ENCODE data around the gene AGAP1.

Gene AGAP1

DNA sequence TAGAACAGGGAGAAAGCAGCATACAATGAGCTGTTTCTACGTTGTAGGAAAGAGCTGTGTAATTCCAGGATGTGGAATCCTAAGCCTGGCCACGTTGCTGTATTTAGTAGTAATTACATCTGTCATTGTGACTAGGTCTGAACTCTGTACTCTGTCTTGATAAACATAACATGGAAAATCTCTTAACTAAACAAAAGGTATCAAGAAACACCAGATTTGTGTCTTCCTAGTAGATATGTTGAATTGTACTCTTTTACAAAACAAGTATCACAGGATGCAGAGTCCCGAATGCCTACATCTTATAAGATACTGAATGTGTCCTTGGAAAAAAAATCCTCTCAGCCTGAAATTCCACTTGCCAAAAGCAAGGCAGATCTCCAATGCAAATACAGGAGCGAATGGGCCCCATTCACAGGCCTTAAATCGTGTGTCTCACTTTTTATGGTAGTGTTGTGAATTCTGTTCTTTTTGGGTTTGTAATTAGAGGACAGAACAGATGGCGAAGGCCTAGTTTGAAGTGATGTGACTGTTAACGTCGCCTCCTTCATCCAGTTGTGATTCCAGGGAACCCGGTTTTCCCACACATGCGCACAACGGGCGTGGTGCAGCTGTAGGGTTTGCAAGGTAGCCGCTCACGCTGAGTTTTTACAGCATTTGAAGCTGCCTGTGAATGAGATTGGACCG, 427.8 kb downstream of the AGAP1 start:
- DNase-seq (ENCODE audit: low spot score), result no peak

DNA sequence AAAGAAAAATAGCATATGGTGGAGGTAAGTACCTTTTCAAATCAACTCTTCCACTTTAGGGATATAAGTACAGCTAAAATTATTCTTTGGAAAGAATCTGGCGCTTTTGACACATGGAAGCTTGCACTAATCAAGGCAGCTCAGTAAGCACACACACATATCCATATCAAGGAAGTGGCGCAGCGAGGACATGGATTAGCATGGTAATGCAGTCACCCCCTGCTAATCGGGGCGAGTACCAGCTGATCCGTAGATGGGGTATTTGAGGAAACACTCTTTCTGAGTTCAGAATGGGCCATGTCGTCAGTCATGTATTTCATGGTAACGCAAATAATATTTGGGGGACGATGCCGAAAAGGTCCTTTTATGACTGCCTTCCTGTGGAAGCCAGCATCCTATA, 429.0 kb downstream of the AGAP1 start:
- no peak for DNase-seq (ENCODE audit: low spot score)

DNA sequence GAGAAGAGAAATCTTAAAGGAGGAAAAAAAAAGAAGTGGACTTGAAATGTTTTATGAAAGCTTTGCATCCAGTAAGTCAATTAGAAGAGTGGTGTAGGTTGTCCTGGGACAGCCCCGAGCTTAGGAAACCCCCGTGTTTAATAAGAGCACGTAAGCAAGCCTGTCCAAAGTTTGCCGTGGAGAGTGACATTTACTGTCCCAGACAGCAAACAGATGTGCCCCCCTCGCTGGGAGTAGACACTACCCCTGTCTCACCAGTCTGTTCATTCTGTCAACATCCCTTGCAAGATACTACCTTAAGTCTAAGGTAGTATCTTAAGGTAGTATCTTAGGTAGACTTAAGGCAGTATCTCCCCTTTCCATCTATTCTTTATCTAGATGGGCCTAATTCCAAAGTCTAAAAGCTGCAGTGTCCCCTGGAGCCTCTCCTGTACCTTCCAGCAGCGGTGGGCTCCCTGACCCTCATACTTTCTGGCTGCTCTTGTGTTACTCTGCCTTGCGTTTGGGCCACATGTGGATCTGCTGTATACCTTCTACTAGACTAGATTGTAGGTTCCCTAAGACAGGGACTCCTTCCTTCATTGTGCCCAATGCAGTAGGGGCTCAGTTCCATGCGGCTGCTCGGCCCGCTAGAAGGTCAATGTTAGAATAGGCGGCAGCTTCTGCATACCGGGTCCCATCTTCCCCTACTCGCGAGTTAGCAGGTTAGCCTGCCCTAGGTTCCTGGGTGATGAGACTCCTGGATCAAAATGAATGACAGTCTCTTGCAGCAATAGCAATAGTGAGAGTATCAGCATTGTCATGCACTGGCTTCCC, 430.2 kb downstream of the AGAP1 start:
- no peak for DNase-seq (ENCODE audit: low spot score)

DNA sequence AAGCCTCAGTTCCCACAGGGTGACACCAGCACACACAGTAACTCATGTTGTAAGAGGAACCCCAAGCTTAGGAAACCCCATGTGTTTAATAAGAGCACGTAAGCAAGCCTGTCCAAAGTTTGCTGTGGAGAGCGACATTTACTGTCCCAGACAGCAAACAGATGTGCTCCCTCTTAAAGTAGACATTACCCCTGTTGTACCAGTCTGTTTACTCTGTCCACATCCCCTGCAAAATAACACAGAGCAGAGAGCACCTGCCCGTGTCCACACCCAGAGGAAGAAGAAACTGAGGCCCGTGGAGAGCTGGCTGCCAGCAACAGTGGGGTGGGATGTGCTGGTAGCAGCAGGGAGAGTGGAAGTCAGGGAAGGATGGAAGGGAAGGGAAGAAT, 430.8 kb downstream of the AGAP1 start:
- DNase-seq (ENCODE audit: low spot score), result no peak

DNA sequence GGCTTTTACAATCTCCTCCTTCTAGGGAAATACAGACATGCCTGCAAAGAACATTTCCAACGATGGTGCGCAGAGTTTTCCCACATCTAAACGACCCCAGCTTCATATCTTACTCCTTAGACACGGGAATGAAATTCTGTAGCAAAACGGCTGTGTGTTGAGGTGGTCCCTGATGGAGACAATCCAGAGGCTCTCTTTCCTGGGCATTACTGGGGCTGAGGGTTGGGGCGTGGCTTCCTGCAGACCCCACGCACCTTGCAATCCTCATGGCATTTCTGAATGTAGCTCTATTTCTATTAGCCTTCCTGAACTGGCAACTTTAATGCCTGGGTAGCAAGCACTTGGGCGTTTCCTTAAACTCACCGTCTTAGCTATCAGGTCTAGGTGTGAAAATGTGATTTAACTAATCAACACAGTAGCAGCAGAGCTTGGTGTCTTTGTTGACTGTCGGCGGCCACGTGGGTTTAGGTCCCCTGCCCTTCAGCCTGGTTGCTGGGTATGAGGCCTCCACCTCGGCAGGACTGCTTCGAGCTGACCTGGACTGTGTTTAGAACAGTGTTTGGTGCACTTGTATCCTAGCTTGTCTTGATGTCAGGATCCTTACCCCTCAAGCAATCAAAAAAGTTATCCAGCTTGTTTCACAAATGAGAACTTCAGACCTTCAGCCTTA, 431.5 kb downstream of the AGAP1 start:
- no peak for DNase-seq (ENCODE audit: low spot score)

DNA sequence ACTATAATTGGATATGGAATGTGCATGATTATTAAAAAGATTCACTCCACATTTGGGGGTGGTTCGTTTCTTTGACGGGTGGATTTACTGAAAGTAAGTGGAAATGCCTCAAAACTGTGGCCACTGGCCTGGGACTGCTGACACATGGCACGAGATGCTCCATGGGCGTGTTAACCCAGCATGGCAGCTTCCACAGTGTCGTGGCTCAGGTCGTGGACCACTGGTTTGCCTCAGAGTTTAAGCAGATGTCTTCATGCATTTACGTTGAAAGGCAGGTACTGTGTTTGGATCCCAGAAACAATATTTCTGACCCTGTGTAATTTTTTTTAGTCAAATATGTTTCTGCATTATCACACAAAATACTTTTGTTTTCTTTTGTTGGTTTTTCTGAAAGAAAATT, 432.4 kb downstream of the AGAP1 start:
- no peak for DNase-seq (ENCODE audit: low spot score)

DNA sequence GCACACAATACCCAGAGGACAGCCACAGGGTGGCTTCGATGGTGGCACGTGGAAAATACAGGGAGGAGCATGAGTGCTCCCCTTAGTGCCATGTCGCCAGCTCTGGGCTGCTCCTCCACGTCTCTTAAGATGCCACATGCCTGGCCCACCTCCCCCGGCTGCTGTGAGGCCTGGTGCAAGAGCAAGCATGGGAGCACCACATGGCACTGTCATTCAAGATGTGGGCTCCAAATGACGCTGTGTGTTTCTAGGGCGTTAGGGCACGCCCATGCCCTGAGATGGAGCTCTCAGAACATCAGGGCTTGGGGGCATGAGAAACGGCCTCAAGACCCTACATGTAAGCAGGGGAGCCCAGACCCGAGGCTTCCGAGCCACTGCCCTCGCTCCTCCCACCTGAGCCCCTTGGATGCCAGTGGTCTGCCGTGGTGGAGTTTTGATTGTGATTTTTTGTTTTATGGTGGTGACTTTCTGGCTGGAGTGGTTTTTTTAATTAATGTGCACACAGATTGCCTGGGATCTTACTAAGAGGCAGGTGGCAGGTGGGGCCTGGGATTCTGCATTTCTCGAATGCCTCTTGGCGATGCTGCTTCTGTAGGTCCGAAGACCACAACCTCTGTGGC, 435.0 kb downstream of the AGAP1 start:
- no peak for DNase-seq (ENCODE audit: low spot score)

DNA sequence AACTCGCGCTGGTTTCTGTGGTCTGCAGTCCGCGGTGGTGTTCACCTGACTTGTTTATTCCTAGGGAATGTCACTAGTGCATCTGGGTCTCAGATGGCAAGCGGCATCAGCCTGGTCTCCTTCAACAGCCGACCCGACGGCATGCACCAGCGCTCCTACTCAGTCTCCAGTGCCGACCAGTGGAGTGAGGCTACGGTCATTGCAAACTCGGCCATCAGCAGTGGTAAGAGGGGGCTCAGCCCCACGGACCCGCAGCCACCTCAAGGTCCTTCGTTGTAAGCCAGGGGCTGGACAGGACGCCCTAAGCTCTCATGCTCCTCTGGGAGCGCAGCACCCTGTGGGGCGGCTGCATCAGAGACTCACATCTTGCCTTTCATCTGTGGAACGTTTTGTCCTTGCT, 436.9 kb downstream of the AGAP1 start:
- DNase-seq (ENCODE audit: low spot score), result no peak

DNA sequence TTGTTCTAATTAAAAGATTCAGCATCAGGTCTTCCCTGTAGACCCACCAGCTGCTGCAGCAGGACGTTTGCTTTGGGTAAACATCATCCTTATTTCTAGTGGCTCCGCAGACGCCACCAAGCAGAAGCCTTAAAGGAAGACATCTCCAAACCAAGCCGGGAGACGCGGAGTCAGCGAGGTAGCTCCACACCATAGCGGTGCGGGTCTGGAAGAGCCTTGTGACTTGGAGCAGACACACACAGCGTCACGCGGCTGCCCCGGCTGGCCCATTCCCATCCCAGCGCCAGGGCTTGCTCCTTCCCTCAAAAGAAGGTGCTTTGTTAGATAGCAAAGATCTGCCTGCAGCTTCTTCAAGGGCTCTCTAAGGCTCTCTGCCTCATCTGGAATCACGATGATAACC, 437.8 kb downstream of the AGAP1 start:
- DNase-seq (ENCODE audit: low spot score), result no peak

DNA sequence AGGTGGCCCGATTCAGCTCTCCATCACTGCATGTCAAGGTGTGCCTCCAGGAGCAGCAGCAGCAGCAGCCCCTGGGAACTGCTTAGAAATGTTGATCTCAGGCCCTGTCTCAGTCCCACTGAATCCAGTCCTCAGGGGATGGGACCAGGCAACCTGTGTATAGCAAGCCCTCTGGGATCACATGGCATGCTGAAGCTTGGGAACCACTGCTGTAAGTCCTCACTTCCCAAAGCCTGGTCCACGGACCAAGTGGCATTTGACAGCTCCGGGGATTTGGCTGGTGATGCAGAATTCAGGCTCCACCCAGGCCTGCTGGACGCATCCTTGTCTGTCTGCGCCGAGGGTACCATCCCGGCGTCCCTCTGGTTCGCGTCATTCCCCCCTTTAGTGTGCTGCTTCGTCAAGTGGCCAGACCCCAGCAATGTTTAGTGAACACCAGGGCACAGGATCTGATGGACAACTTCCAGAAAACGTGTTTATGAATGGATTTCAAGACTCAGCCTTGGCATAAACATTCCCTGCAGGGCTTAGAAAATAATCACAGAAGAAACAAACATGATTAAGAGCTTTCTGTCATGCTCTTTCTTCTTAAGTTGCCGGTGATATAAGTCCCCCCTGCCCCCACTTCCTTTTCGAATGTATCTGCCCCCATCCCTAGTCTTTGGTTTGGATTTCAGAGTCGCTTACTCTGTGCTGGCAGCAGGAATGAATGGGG, 440.4 kb downstream of the AGAP1 start:
- no peak for DNase-seq (ENCODE audit: low spot score)

DNA sequence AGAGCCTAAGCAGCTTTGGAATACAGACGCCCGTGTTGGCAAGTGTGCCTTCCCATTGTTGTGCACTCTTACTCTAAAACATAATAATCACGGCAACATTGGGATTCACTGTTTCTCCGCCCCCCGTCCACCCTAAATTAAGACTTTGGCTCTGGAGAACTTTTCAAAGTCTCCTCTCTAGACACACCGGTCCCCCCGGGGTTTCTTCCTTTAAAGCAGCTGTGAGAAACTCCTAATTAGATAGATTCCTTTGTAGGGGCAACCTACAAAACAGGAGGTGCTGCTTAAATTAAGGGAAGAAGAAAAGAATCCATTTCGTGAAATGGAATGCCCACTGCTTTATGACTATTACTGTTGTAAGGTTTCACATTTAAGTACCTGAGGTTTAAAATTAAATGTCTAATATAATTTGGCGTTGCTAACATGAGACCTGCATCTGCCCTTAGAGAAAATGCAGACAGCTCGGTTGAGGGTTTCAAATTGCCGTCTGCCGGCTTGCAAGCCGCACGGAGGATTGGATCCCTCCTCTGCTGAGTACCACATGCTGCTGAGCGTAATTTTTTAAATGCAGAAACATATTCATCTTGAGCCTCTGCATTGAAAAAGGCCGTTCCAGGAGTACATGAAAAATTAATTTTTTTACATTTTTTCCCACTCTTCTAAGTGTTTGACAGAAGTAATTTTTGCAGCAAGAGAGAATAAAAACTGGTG, 441.1 kb downstream of the AGAP1 start:
- DNase-seq (ENCODE audit: low spot score), result no peak

DNA sequence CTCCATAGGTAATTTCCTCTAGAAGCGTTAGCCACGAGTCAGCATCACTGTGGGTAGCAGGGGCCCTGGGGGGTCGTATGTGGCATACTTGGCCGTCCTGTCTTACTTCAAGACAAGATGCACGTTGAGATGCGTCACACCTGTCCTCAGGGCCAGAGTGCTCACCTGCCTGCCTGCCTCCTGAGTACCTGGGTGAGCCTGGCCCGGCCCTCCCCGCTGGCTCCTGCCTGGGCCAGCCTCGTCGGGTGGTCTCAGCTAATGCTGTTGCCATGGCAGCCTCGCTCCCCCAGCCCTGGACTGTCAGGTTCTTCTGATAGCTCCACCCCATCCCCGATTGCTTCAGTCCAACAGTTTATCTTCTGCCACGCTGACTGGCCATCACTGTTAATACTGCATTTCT, 441.9 kb downstream of the AGAP1 start:
- no peak for DNase-seq (ENCODE audit: low spot score)

DNA sequence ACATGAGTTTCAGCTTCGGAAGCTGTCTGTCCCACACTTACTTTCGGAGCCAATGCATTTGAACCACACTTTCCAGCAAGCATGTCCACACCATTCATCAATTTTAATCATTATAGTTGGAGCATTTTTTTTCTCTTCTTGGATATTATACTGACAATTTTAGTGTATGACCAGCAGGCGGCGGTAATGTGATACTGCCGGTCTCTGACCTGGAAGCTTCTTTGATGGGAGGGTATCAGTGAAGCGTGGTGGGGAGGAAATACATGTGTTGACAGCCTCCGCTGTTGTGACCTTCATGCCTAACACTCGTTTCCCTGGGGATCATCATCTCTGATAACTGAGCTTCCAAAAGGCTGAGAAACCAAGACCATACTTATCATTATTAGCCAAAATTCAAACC, 442.6 kb downstream of the AGAP1 start:
- DNase-seq (ENCODE audit: low spot score), result no peak

DNA sequence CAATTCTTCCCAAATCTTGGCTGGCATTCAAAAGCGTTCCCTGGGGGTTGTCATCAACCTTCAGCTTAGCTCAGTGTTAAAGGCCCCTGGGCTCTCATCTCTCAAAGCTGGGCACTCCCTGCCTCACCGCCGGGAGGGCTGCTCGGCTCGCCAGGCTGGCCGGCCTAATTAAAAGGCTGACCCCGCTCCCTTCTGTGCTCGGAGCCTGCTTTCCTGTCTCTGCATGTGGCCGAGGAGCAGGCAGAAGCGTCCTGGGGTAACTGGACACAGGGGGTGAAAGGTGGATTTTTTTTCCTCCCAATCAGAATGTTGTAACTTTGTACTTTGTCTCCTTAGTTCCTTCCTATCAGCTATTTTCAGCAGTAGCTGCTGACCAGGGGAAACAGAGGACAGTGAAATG, 443.2 kb downstream of the AGAP1 start:
- no peak for DNase-seq (ENCODE audit: low spot score)

DNA sequence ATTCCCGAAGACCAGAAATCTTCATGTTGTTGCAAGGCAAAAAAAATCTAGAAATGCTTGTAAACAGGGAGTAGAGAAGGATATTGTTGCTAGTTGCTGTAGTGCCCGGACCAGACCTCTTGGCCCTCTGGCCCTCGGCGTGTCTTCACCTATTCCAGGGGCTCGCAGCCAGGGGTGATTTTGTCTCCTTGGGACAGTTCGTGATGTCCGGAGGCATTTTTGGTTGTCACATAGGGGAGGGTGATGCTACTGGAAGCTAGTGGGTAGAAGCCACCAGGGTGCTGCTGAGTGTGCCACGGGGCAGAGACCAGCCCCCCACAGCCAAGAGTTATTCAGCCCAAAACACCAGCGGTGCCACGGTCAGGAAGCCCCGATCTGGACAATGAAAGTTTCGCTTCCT, 443.7 kb downstream of the AGAP1 start:
- no peak for DNase-seq (ENCODE audit: low spot score)

DNA sequence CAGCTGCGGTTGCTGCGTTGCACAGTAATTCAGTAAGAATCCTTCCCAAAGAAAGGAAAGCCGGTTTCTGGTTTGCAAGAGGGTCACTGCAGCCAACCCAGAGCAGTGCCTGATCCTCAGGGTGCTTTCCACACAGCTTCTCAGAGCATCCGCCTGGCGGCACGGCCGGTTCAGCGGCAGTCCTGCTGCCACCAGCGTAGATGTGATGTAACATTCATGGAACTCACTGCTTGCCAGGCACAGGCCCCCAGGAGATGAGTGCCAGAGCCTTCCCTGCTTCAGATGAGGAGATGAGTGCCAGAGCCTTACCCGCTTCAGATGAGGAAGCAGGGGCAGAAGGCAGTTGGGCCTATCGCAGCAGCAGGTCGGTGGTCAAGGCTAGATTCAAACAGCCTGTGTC, 444.1 kb downstream of the AGAP1 start:
- DNase-seq (ENCODE audit: low spot score), result no peak

DNA sequence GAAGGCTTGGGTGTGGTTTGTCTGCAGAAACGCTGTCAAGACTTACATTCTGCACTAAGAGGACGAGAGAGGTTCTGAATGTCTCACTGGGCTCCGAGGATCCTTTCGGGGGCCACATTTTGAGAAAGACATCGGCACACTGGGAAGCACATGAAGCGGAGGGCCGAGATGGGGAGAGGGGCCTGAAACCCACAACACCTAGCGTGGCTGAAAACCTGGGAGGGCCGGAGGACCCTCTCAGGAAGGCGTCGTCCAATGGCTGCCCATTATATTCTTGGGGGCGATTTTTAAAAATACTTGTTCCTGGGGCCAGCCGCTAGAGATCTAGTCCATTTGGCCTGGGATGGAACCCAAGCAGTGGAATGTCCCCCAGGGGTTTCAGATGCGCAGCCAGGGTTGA, 444.8 kb downstream of the AGAP1 start:
- no peak for DNase-seq (ENCODE audit: low spot score)

DNA sequence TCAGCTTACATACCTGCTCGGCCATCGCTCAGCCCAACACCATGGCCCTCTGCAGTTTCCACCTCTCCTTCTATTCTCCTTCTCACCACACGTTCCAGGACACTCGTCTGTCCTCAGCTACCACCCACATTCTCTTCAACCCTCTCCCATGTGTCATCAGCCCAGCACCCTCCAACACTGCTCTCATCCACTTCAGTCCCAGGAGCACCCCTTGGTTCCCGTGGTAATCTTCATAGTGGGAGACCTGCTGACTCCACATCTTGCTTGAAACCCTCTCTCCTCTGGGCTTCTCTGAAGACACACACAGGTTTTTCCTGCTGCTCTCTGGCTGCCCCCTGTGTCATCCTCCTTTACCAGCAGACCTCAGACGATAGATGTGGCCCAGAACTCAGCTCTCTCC, 445.6 kb downstream of the AGAP1 start:
- DNase-seq (ENCODE audit: low spot score), result no peak

DNA sequence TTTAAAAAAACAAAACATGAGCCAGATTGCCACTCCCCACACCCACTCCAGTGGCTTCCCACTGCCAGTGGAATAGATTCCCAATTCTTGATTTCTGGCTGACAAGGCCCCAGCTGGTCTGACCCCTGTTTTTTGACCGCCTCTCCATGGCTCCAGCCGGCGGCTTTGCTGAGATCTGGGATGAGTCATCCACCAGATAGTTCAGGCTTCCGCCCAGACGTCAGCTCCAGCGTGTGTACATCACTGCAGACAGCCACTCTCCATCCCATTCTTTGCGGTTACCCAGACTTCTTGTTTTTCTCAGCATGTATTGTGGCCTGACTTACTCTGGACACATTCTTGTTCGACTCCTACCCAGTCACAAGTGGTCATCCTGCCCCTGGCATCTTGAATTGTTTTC, 446.5 kb downstream of the AGAP1 start:
- no peak for DNase-seq (ENCODE audit: low spot score)

DNA sequence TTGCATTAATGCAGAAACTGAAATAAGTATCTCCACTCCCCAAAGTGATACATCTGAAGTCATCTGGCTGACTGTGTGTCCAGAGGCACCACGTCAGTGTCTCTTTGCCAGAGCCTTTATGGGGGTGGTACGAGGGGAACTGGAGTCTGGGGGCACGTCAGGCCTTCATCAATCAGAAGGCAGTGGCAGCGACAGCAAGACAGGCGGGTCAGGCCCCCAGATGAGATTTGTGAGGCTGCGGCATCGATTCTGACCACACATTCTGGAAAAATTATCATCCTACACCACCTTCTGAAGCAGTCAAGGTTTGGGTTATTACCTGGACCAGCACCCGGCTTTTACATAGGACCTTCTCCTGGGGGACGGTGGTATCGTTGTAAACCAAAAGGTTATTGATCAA, 450.7 kb downstream of the AGAP1 start:
- no peak for DNase-seq (ENCODE audit: low spot score)

DNA sequence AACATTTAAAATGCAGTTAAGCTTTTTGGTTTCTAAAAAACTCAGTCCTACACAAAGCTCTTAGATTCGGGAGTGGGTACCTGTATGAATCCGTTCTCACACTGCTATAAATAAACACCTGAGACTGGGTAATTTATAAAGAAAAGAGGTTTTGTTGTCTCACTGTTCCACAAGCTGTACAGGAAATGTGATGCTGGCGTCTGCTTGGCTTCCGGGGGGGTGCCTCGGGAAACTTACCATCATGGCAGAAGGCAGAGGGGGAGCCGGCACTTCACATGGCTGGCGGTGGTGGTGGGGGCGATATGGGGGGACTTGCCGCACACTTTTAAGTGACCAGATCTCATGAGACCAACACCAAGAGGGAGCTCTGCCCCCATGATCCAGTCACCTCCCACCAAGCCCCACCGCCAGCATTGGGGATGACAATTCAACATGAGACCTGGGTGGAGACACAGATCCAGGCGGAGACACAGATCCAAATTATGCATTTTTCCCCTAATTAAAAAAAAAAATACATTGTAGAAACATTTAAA, 451.8 kb downstream of the AGAP1 start:
- DNase-seq (ENCODE audit: low spot score), result no peak

Data from kidney tubule cell (primary cell).